Heart left ventricle (tissue), 16 donors: ENCODE results near the gene POU6F2. TPM values are rescaled to one million over a fixed set of nuclear protein-coding genes. Genes with fewer than 3 reads are reported as not detected.

ENCODE experiments used
- ATAC-seq, 4 donors: fragments of 200-7000 bp; cut with Tn5 transposase; one replicate each; pipeline ENCODE4 v1.9.1; 2020 to 2022; ENCODE audit warnings: moderate library complexity in 4 of 4, mild to moderate bottlenecking in 3 of 4, moderate number of reproducible peaks in 1 of 4
- DNase-seq, 5 donors: peaks; one replicate each; pipeline ENCODE4 v3.0.0-alpha.2; 2020
- H3K27ac ChIP-seq, 12 donors: fragments of 200-600 bp; sonication (generic) in 4 of 12; one replicate each; pipeline versions ENCODE4 v1.5.0 to v1.8.0; 2016 to 2022; ENCODE audit warnings: mild to moderate bottlenecking in 2 of 12
- H3K27me3 ChIP-seq, 9 donors: fragments of 200-600 bp; sonication (generic) in 2 of 9; one replicate each; pipeline versions ENCODE4 v1.5.1 to v1.8.0; 2016 to 2022; ENCODE audit warnings: mild to moderate bottlenecking in 3 of 9
- H3K36me3 ChIP-seq, 9 donors: fragments of 200-600 bp; sonication (generic) in 2 of 9; one replicate each; pipeline versions ENCODE4 v1.5.0 to v1.8.0; 2018 to 2022; ENCODE audit warnings: mild to moderate bottlenecking in 2 of 9
- H3K4me1 ChIP-seq, 12 donors: fragments of 200-600 bp; sonication (generic) in 4 of 12; one replicate each; pipeline versions ENCODE4 v1.5.0 to v1.8.0; 2016 to 2022; ENCODE audit warnings: mild to moderate bottlenecking in 3 of 12
- H3K4me3 ChIP-seq, 12 donors: fragments of 200-600 bp; sonication (generic) in 4 of 12; one replicate each; pipeline versions ENCODE4 v1.5.0 to v1.8.0; 2017 to 2022; ENCODE audit warnings: mild to moderate bottlenecking in 9 of 12, moderate library complexity in 4 of 12
- H3K9me3 ChIP-seq, 12 donors: fragments of 200-600 bp; sonication (generic) in 4 of 12; one replicate each; pipeline versions ENCODE4 v1.5.0 to v1.8.0; 2016 to 2022; ENCODE audit warnings: mild to moderate bottlenecking in 1 of 12
- POLR2A ChIP-seq, 2 donors: fragments of 450-650 bp; IDR thresholded peaks; one replicate each; pipeline ENCODE4 v1.6.1; 2017; ENCODE audit warnings: antibody characterized with exemption in 2 of 2, mild to moderate bottlenecking in 2 of 2, moderate library complexity in 2 of 2
- WGBS, 4 donors: extraction: QIAGEN DNeasy Blood & Tissue Kit in 2 of 4; methylation state at CpG; one replicate each; pipeline versions ENCODE4 v1.1.5 to v1.1.7; 2013 to 2018; 5-methylcytosine and 5-hydroxymethylcytosine counted together
- intact Hi-C, 10 donors: fragments of 100-400 bp; cut with DNase I; formaldehyde crosslinking; loops; one replicate each; pipeline versions ENCODE4 v1.11.1 to v1.14.2; 2022
- polyA plus RNA-seq, 2 donors: library from polyadenylated mRNA; stranded (reverse); fragments of 200-250 nt; gene quantifications; one replicate each; pipeline ENCODE4 v1.2.3, GENCODE V29; 2013
- total RNA-seq, 9 donors: library from RNA; depleted of rRNA in 2 of 9; stranded (reverse); fragments of >200 nt in 2 of 9; fragmentation: NEBNext Ultra II Directional in 3 of 9; extraction: Animal tissue kit (Norgen Biotek cat#: 25700) in 3 of 9; gene quantifications; one replicate each; pipeline versions ENCODE4 v1.1.0 to v1.2.4, GENCODE V29; 2016 to 2023
- TF ChIP-seq, protein P1 (sequence below), 12 donors: fragments of 200-600 bp; sonication (generic) in 4 of 12; IDR thresholded peaks; one replicate each; pipeline versions ENCODE4 v1.5.0 to v1.8.0; 2018 to 2022; ENCODE audit warnings: antibody characterized with exemption in 12 of 12, mild to moderate bottlenecking in 5 of 12
- donor health status: ischemic (EF 13 %, LVEDD 7.1; RV severe dilation, severe dysfunction).
- donor health status: healthy with polysubstance abuse.
- donor health status: DM: no; HTN: yes; CAD: no.
- donor health status: DM: no; HTN: no; CAD: no.
- donor health status: ischemic (EF 25% LVEDD 6.9; RV normal size, moderate dysfunction).
- donor health status: ischemic (EF 25% LVEDD 5.7; RV mildly dilated, moderate dysfunction).
- donor health status: healthy.
- donor health status: DM: yes; HTN: yes; CAD: no.
- donor health status: ischemic (EF 35%, LVEDD 5.7; RV mildly dilated, moderate dysfunction).
- donor health status: nonischemic (EF 11% LVEDD 7.7; RV severe dilation, severe dysfunction).
- donor health status: DM: yes; HTN: yes; CAD: no.
- donor health status: PGD.
- donor health status: ischemic (EF 29% LVEDD 5.4; RV normal size, mild dysfunction).
- donor health status: nonischemic (EF 23%, LVEDD 6.1; RV moderate dilation, normal function).

POU6F2 gene
- total and polyA plus RNA-seq, 11 donors, result 0.03 to 1.2 (median 0.38) TPM; not detected in 2

DNA sequence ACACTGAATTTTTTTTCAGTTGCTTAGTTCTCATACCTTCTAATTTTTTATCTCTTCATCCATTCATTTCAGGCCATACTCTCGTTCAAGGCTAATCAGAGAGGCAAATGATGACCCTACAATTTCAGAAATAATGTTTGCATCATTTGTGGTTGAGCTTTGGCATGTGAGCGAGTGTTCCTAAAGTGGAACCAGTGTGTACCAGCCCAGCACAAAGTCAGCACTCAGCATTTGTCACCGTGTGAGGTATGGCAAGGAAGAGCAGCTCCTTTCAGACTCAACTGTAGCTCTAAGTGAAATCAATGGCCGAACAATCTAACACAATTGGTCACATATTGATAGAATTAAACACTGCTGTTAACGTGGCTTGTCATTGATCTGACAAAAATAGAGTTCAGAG, 154.6 kb downstream of the POU6F2 start:
- intact Hi-C loops, result no loop called here
- WGBS, 4 donors, result 75 to 82% (median 81%) methylated on average over 5 of the region's 5 CpGs

DNA sequence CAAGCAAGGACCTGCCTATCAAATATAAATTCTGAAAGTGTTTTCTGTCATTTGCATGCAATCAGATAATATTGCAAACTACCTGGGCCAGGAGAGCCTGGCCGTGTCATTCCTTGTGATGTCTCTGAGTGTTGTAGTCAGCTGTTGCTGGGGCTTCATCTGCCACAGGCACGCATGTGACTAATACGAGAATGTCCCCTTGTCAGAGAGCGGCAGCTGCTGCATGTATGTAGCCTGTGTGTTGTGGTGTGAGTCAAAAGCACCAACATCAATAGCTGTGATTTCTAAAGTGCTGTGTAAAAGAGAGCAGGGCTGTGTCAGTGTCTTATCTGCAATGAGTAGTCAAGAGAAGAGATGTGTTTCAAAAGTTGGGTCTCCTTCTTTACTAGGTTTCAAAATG, 155.4 kb downstream of the POU6F2 start:
- intact Hi-C loops, result no loop called here
- no peak for ATAC-seq
- Histone ChIP-seq H3K27me3 (peaks cover 0 to 24% (median 0%) of the 10 kb centered on the region in 9 donors), H3K27ac (no peak overlapping the region), H3K9me3 (no peaks in the 10 kb centered on the region), H3K4me1 (no peaks in the 10 kb centered on the region), H3K36me3 (no peaks in the 10 kb centered on the region), H3K4me3 (no peak overlapping the region)
- no peak for TF ChIP-seq POLR2A (IDR thresholded peaks at IDR 0.05)
- TF ChIP-seq, protein P1, sequence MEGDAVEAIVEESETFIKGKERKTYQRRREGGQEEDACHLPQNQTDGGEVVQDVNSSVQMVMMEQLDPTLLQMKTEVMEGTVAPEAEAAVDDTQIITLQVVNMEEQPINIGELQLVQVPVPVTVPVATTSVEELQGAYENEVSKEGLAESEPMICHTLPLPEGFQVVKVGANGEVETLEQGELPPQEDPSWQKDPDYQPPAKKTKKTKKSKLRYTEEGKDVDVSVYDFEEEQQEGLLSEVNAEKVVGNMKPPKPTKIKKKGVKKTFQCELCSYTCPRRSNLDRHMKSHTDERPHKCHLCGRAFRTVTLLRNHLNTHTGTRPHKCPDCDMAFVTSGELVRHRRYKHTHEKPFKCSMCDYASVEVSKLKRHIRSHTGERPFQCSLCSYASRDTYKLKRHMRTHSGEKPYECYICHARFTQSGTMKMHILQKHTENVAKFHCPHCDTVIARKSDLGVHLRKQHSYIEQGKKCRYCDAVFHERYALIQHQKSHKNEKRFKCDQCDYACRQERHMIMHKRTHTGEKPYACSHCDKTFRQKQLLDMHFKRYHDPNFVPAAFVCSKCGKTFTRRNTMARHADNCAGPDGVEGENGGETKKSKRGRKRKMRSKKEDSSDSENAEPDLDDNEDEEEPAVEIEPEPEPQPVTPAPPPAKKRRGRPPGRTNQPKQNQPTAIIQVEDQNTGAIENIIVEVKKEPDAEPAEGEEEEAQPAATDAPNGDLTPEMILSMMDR (IDR thresholded peaks at IDR 0.05), result no peak
- 61 to 67% (median 64%) methylated on average over 4 of the region's 4 CpGs for WGBS, 4 donors
- no peak for DNase-seq

More for the DNA sequence above, 154.6 kb downstream of the POU6F2 start:
- ATAC-seq (no peak), DNase-seq (no peak)
- TF ChIP-seq, protein P1 (IDR thresholded peaks at IDR 0.05), result no peak
- no peak for TF ChIP-seq POLR2A (IDR thresholded peaks at IDR 0.05)
- Histone ChIP-seq H3K27me3 (peaks cover 0 to 24% (median 0%) of the 10 kb centered on the region in 9 donors), H3K9me3 (no peaks in the 10 kb centered on the region), H3K4me3 (no peak overlapping the region), H3K27ac (no peak overlapping the region), H3K36me3 (no peaks in the 10 kb centered on the region), H3K4me1 (no peaks in the 10 kb centered on the region)

DNA sequence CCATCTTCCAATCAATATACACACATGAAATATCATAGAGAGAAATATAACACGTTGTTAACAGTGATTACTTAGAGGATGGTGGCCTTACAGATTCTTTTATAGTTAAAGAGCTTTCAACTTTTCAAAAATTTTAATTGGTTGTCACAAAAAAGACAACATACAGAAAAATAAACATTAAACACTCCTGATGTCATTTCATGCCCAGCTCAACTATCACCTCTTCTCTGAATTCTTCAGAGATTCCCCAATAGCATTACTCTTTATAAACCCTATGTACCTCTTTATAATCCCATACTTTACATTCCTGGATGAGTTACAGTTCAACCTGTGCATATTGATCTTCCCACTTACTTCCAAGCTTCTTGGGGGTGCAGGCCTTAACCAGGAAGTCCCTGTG, 159.8 kb downstream of the POU6F2 start:
- no peaks in the 10 kb centered on the region for H3K36me3 ChIP-seq
- no peak for TF ChIP-seq POLR2A (IDR thresholded peaks at IDR 0.05)
- TF ChIP-seq, protein P1 (IDR thresholded peaks at IDR 0.05), result no peak
- no peak overlapping the region for H3K4me3 ChIP-seq
- DNase-seq, result no peak
- ATAC-seq, result no peak
- H3K4me1 ChIP-seq, result no peaks in the 10 kb centered on the region
- H3K27ac ChIP-seq, result no peak overlapping the region
- peaks cover 0 to 7% (median 0%) of the 10 kb centered on the region in 12 donors for H3K9me3 ChIP-seq
- 64 to 88% (median 80%) methylated on average over 1 of the region's 1 CpG for WGBS, 4 donors
- intact Hi-C loops, result no loop called here
- peaks cover 0 to 9% (median 0%) of the 10 kb centered on the region in 9 donors for H3K27me3 ChIP-seq

DNA sequence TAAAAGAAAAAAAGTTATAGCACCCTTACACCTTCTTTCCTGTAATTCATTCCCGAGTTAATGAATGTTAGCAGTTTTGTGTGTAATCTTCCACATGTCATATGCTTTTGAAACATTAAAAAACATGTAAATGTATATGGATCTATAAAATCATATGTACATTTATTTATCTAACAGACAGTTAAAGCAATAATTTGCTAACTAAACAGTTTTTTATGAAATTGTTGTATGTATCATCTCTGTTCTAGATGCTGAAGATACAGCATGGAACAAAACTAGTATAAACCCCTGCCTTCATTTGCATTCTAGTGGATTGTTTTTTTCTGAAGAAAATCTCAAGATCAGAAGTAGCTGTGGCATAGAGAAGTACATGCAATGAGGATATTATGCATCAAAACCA, 165.0 kb downstream of the POU6F2 start:
- H3K27me3 ChIP-seq, result no peaks in the 10 kb centered on the region
- no peak overlapping the region for H3K27ac ChIP-seq
- peaks cover 0 to 7% (median 0%) of the 10 kb centered on the region in 12 donors for H3K9me3 ChIP-seq
- TF ChIP-seq, protein P1 (IDR thresholded peaks at IDR 0.05), result no peak
- TF ChIP-seq POLR2A (IDR thresholded peaks at IDR 0.05), result no peak
- DNase-seq (no peak), ATAC-seq (no peak)
- H3K4me1 ChIP-seq, result no peaks in the 10 kb centered on the region
- no peaks in the 10 kb centered on the region for H3K36me3 ChIP-seq
- no peak overlapping the region for H3K4me3 ChIP-seq
- intact Hi-C loops, result no loop called here
- WGBS, 4 donors, result 77 to 90% (median 81%) methylated on average over 1 of the region's 1 CpG
